Neural progenitor cell (in vitro differentiated cells): ENCODE measurements around the gene SLC35E2B.
"Not testable (repeated sequence)": the region's sequence is repeated elsewhere in the genome, so short reads cannot be mapped to it uniquely, and the experiment has no call there.

Experiments used
- CTCF ChIP-seq: fragments of 200-600 bp; sonication (generic); IDR thresholded peaks from 2 replicates; pipeline ENCODE4 v1.5.1; 2017; ENCODE audit warnings: antibody characterized with exemption, mild to moderate bottlenecking
- EZH2 ChIP-seq: fragments of 200-600 bp; sonication (generic); IDR thresholded peaks from 2 replicates; pipeline ENCODE4 v1.6.1; 2017; ENCODE audit warnings: antibody characterized with exemption, mild to moderate bottlenecking, moderate library complexity
- EZH2phosphoT487 ChIP-seq: fragments of 200-600 bp; sonication (generic); IDR thresholded peaks from 2 replicates; pipeline ENCODE4 v1.6.1; 2017; ENCODE audit warnings: antibody characterized with exemption

GRCh38 chr1:1647567-1648241, 44.9 kb downstream of the SLC35E2B start:
- not testable (repeated sequence) for TF ChIP-seq CTCF, EZH2, EZH2phosphoT487
